Measurements from ENCODE around the gene STX1B. TPM values are rescaled to one million over a fixed set of nuclear protein-coding genes. Genes with fewer than 3 reads are reported as not detected.
A peak's percentile ranks its signal among the peaks of the same experiment; 100 is the strongest.

Gene STX1B
- total RNA-seq, 2 experiments from 2014 or later, result 0.47 to 2.1 TPM

DNA sequence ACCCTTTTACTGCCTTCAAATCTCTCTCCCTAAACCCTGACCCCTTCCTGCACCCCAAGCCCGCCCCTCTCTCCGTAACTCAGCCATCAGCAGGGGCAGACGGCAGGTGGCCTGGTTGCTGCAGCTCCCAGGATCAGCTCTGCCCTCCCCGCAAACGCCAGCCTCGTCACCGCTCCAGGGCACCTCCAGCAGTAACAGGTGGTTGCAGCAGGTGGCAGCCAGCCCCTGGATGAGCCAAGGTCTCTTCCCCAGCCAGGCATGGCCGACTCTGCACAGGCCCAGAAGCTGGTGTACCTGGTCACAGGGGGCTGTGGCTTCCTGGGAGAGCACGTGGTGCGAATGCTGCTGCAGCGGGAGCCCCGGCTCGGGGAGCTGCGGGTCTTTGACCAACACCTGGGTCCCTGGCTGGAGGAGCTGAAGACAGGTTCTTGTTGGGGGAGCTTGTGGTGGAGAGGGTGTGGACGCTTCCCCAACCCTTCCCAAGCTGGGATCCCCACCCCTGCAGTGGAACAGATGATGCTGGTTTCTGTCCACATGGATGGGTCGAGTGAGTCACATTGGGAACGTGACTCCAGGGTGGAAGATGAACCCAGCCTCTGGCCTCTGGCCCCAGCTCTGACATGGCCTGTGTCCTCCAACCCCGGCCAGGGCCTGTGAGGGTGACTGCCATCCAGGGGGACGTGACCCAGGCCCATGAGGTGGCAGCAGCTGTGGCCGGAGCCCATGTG, 24.9 kb downstream of the STX1B start:
- Histone ChIP-seq H3K27ac (ENCODE audit: low read depth, low read length, poor library complexity, severe bottlenecking) (no peak overlapping the region), H3K79me2 (ENCODE audit: insufficient read depth, low read depth, low read length) (no peaks in the 10 kb centered on the region), H3K9me3 (ENCODE audit: low read length) (no peaks in the 10 kb centered on the region), H3K9me2 (ENCODE audit: insufficient read depth, low read length) (no peaks in the 10 kb centered on the region), H2AFZ (ENCODE audit: low read length) (no peak overlapping the region), H3K4me1 (ENCODE audit: insufficient read depth, low read length, poor library complexity, severe bottlenecking) (no peaks in the 10 kb centered on the region), H3K4me3 (ENCODE audit: low read depth, low read length, poor library complexity, severe bottlenecking) (no peak overlapping the region), H4K20me1 (ENCODE audit: insufficient read depth, low read length) (no peaks in the 10 kb centered on the region), H3K36me3 (ENCODE audit: insufficient read depth, low read length) (peaks cover 58% of the 10 kb centered on the region), H3K4me2 (ENCODE audit: low read length) (no peak overlapping the region)
- no TSS peak for BruUV-seq (replicated peaks)
- intact Hi-C loops (cut with micrococcal nuclease; ENCODE audit: unreplicated experiment), result loop anchor here (1.0 to 10.0 kb wide), 3 partner anchors 110 to 457 kb away; partner anchors contain the start of gene ZNF843
- CTCF ChIA-PET (ENCODE audit: unreplicated experiment), result interaction anchor here (0.6 kb wide), 1 partner anchor 38 kb away, joined by 3 read pairs; no protein-coding TSS in a partner anchor
- no peak for TF ChIP-seq EZH2phosphoT487 (IDR thresholded peaks at IDR 0.05; ENCODE audit: borderline replicate concordance, low read depth, low read length)
- TF ChIP-seq, protein P1, sequence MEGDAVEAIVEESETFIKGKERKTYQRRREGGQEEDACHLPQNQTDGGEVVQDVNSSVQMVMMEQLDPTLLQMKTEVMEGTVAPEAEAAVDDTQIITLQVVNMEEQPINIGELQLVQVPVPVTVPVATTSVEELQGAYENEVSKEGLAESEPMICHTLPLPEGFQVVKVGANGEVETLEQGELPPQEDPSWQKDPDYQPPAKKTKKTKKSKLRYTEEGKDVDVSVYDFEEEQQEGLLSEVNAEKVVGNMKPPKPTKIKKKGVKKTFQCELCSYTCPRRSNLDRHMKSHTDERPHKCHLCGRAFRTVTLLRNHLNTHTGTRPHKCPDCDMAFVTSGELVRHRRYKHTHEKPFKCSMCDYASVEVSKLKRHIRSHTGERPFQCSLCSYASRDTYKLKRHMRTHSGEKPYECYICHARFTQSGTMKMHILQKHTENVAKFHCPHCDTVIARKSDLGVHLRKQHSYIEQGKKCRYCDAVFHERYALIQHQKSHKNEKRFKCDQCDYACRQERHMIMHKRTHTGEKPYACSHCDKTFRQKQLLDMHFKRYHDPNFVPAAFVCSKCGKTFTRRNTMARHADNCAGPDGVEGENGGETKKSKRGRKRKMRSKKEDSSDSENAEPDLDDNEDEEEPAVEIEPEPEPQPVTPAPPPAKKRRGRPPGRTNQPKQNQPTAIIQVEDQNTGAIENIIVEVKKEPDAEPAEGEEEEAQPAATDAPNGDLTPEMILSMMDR (conservative IDR thresholded peaks at IDR 0.05; ENCODE audit: low read length), result no peak
- no peak for DNase-seq (ENCODE audit: low spot score)
- POLR2A ChIA-PET, result no interaction called here

DNA sequence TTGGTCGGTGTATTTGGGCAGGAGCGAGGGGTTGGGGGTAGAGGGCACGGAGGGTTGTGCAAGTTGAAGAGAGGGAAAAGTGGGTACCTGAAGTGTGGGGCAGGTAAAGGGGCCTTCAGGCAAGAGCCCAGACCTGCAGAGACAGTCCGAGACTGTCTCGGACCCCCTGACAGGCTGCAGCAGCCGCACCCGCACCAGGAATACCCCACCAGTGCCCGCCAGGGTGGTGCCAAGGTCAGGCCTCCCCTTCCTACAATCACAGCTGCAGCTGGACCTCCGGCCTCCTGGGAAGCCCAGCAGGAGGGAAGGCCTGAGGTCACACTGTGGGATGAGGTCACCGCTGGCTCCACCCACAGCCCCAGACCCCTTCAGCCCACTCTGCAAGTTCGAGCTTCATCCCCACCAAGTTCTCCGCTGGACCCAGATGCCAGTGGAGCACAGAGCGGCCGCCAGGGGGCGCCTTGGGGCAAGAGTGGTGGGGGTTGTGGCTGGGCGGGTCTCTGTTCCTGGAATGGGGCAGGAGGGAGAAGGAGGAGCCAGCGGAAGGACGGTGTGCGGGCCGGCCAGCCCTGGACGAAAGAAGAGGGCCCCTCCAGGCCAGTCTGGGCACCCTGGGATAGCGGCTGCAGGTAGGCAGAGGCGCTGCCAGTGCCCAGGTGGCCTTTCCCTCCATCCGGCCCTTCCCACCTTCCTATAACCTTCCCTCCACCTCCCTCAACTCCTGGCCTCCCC, 25.6 kb downstream of the STX1B start, which contains the start of gene HSD3B7:
TSS of gene HSD3B7 (plus strand) at position 539 of the 732 bp plus-strand sequence. CDS start 452 bp downstream, outside the sequence.
- Histone ChIP-seq H3K79me2 (ENCODE audit: insufficient read depth, low read depth, low read length) (no peaks in the 10 kb centered on the region), H3K36me3 (ENCODE audit: insufficient read depth, low read length) (peaks cover 64% of the 10 kb centered on the region), H2AFZ (ENCODE audit: low read length) (no peak within 1 kb of the TSS), H3K27ac (ENCODE audit: low read depth, low read length, poor library complexity, severe bottlenecking) (no peak within 1 kb of the TSS), H3K4me3 (ENCODE audit: low read depth, low read length, poor library complexity, severe bottlenecking) (no peak within 1 kb of the TSS), H3K9me3 (ENCODE audit: low read length) (no peaks in the 10 kb centered on the region), H3K4me2 (ENCODE audit: low read length) (no peak within 1 kb of the TSS), H3K9me2 (ENCODE audit: insufficient read depth, low read length) (no peaks in the 10 kb centered on the region), H3K4me1 (ENCODE audit: insufficient read depth, low read length, poor library complexity, severe bottlenecking) (no peaks in the 10 kb centered on the region), H4K20me1 (ENCODE audit: insufficient read depth, low read length) (no peaks in the 10 kb centered on the region)
- no TSS peak for BruUV-seq (replicated peaks)
- ChIA-PET POLR2A (interaction anchor here (1.1 kb wide), 1 partner anchor 133 kb away, joined by 6 read pairs; the partner anchor contains the start of gene KAT8), CTCF (ENCODE audit: unreplicated experiment) (interaction anchor here (0.6 kb wide), 2 partner anchors 113 to 275 kb away, joined by 3 to 6 read pairs; partner anchors contain the start of gene ITGAM)
- no peak for TF ChIP-seq EZH2phosphoT487 (IDR thresholded peaks at IDR 0.05; ENCODE audit: borderline replicate concordance, low read depth, low read length)
- TF ChIP-seq, protein P1 (conservative IDR thresholded peaks at IDR 0.05; ENCODE audit: low read length), result peak; percentile 88
- peak; percentile 69 for DNase-seq (ENCODE audit: low spot score)
- intact Hi-C loops (cut with micrococcal nuclease; ENCODE audit: unreplicated experiment), result loop anchor here (1.0 to 10.0 kb wide), 3 partner anchors 110 to 457 kb away; partner anchors contain the start of gene ZNF843
